ACC112 (cell line): Measurements from ENCODE around the gene RFPL3.

Experiments used
- H2AFZ ChIP-seq: fragments of 200-600 bp; sonication (generic); one replicate; pipeline ENCODE4 v1.6.0; 2017; ENCODE audit warnings: antibody characterized with exemption, low read length; ENCODE audit not compliant: unreplicated experiment
- H3K27ac ChIP-seq: fragments of 200-600 bp; sonication (generic); 2 replicates; pipeline ENCODE4 v1.5.1; 2014; ENCODE audit warnings: low read depth, mild to moderate bottlenecking, antibody characterized with exemption, low read length, moderate library complexity
- H3K27me3 ChIP-seq: fragments of 200-600 bp; sonication (generic); 2 replicates; pipeline ENCODE4 v1.6.1; 2014; ENCODE audit warnings: mild to moderate bottlenecking, antibody characterized with exemption, low read length, moderate library complexity, mixed read lengths; ENCODE audit not compliant: insufficient read depth
- H3K36me3 ChIP-seq: fragments of 200-600 bp; sonication (generic); 2 replicates; pipeline ENCODE4 v1.6.1; 2016; ENCODE audit warnings: mild to moderate bottlenecking, antibody characterized with exemption, low read length, moderate library complexity, mixed read lengths; ENCODE audit not compliant: insufficient read depth
- H3K4me1 ChIP-seq: fragments of 200-600 bp; sonication (generic); one replicate; pipeline ENCODE4 v1.6.1; 2016; ENCODE audit warnings: low read length, mixed read lengths; ENCODE audit not compliant: insufficient read depth, unreplicated experiment, control insufficient read depth
- H3K4me3 ChIP-seq: fragments of 200-600 bp; sonication (generic); 2 replicates; pipeline ENCODE4 v1.5.1; 2014; ENCODE audit warnings: mild to moderate bottlenecking, low read depth, low read length
- H3K79me2 ChIP-seq: fragments of 200-600 bp; sonication (generic); one replicate; pipeline ENCODE4 v1.6.0; 2016; ENCODE audit warnings: low read length; ENCODE audit not compliant: control insufficient read depth, unreplicated experiment, insufficient read depth

RFPL3 gene

GRCh38 chr22:32322986-32323385 lies 34.7 kb upstream of the RFPL3 start:
- Histone ChIP-seq H3K79me2 (no peaks in the 10 kb centered on the region), H3K27ac (no peak overlapping the region), H3K36me3 (no peaks in the 10 kb centered on the region), H3K4me1 (no peaks in the 10 kb centered on the region), H2AFZ (no peak overlapping the region), H3K27me3 (peaks cover 14% of the 10 kb centered on the region; the same call in 1 of the 2 replicates), H3K4me3 (no peak overlapping the region)

GRCh38 chr22:32323513-32324164 lies 34.0 kb upstream of the RFPL3 start:
- no peaks in the 10 kb centered on the region for H3K79me2 ChIP-seq
- no peak overlapping the region for H3K4me3 ChIP-seq
- H3K27ac ChIP-seq = no peak overlapping the region
- no peaks in the 10 kb centered on the region for H3K4me1 ChIP-seq
- no peaks in the 10 kb centered on the region for H3K36me3 ChIP-seq
- H2AFZ ChIP-seq = no peak overlapping the region
- H3K27me3 ChIP-seq = peaks cover 11% of the 10 kb centered on the region; the same call in 1 of the 2 replicates

DNA sequence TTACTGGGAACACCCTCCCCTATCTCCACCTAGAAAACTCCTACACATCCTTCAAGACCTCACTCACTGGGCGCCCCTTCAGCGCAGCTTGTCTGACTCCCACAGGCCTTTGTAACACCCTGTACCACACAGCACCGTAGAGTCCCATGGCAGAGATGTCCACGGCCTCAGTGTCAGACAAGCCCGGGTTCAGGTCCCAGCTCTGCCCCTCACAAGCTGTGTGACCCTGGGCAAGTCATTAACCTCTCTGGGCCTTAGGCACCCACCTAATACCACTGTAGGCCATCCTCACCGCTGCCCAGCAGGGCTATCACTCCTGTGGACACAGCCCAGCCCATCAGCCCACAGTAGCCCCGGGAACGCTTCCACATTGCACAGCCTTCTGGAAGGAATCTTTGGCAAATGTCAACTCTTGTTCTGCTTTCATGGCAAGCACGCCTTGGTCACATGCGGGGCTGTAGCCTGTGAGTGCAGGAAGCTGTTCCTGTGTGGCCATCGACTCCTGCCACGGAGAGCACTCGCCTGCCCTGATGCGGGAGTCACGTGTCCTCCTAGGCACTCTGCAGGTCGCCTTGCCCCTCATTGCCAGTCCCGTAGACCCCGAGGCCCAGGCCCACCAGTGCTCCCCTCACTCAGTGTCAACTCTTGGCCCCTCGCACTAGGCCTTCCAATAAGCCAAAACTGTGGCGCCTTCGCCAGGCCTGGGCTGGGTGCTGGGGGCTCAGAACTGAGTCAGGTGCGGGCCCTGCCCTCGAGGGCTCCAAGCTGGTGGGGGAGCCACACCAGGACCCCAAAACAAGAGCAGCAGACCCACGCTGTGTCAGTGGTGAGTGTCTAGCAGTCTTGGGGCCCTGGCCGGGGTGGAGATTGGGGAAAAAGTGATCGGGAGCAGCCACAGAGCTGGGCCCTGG lies 32.9 kb upstream of the RFPL3 start:
- H3K27me3 ChIP-seq = peaks cover 2% of the 10 kb centered on the region; the same call in 1 of the 2 replicates
- H3K36me3 ChIP-seq = no peaks in the 10 kb centered on the region
- H3K27ac ChIP-seq = no peak overlapping the region
- no peaks in the 10 kb centered on the region for H3K79me2 ChIP-seq
- H3K4me3 ChIP-seq = no peak overlapping the region
- no peaks in the 10 kb centered on the region for H3K4me1 ChIP-seq
- no peak overlapping the region for H2AFZ ChIP-seq

DNA sequence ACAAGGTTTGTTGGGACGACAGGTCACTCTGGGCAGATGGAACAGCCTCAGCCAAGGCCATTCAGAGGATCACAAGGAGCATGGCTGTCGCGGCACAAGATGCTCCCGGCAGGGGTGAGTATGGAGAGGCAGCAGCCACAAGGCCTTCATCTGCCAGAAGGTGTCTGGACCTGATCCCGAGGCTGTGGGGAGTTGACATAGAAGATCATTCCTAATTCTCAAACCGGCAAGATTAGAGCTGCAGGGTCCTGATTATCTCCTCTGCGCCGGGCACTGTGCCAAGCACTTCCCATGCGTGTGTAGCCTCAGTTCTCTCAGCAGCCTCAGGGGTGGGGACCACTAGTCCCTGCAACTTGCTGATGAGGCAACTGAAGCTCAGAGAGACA lies 32.3 kb upstream of the RFPL3 start:
- no peaks in the 10 kb centered on the region for H3K27me3 ChIP-seq
- H3K79me2 ChIP-seq = no peaks in the 10 kb centered on the region
- no peaks in the 10 kb centered on the region for H3K36me3 ChIP-seq
- H3K4me1 ChIP-seq = no peaks in the 10 kb centered on the region
- no peak overlapping the region for H3K4me3 ChIP-seq
- no peak overlapping the region for H2AFZ ChIP-seq
- H3K27ac ChIP-seq = no peak overlapping the region

GRCh38 chr22:32325811-32326237 lies 31.8 kb upstream of the RFPL3 start:
- no peaks in the 10 kb centered on the region for H3K79me2 ChIP-seq
- H3K36me3 ChIP-seq = no peaks in the 10 kb centered on the region
- no peak overlapping the region for H3K4me3 ChIP-seq
- H2AFZ ChIP-seq = no peak overlapping the region
- no peak overlapping the region for H3K27ac ChIP-seq
- H3K27me3 ChIP-seq = no peaks in the 10 kb centered on the region
- H3K4me1 ChIP-seq = no peaks in the 10 kb centered on the region

- Histone ChIP-seq H3K27me3 (no peaks in the 10 kb centered on the region), H3K27ac (no peak overlapping the region), H3K4me3 (no peak overlapping the region), H2AFZ (no peak overlapping the region), H3K4me1 (no peaks in the 10 kb centered on the region), H3K36me3 (no peaks in the 10 kb centered on the region), H3K79me2 (no peaks in the 10 kb centered on the region)
Measured at GRCh38 chr22:32326647-32327046, 31.0 kb upstream of the RFPL3 start.

DNA sequence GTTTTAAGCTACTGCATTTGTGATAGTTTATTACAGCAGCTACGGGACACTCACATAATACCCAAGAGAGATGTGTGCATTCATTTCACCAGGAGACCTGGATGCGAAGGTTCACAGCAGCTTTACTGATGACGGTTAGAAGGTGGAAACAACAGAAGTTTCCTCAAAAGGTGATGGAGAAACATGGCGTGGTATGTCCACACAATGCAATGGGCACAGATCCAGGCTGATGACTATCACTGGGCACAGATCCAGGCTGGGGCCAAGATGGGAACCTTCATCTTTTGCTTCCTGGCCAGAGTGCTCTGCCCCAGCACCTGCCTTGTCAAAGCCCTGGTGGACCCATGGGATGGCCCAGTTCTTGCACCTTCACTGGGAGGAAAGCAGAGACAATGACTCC lies 30.6 kb upstream of the RFPL3 start:
- no peak overlapping the region for H2AFZ ChIP-seq
- no peak overlapping the region for H3K4me3 ChIP-seq
- no peaks in the 10 kb centered on the region for H3K36me3 ChIP-seq
- H3K4me1 ChIP-seq = no peaks in the 10 kb centered on the region
- no peaks in the 10 kb centered on the region for H3K79me2 ChIP-seq
- no peaks in the 10 kb centered on the region for H3K27me3 ChIP-seq
- no peak overlapping the region for H3K27ac ChIP-seq

GRCh38 chr22:32327596-32328171 lies 30.0 kb upstream of the RFPL3 start:
- H2AFZ ChIP-seq = no peak overlapping the region
- no peaks in the 10 kb centered on the region for H3K79me2 ChIP-seq
- no peaks in the 10 kb centered on the region for H3K36me3 ChIP-seq
- H3K27ac ChIP-seq = no peak overlapping the region
- no peaks in the 10 kb centered on the region for H3K4me1 ChIP-seq
- H3K27me3 ChIP-seq = no peaks in the 10 kb centered on the region
- no peak overlapping the region for H3K4me3 ChIP-seq

- H3K27me3 ChIP-seq = no peaks in the 10 kb centered on the region
- H3K36me3 ChIP-seq = no peaks in the 10 kb centered on the region
- H3K79me2 ChIP-seq = no peaks in the 10 kb centered on the region
- no peak overlapping the region for H3K4me3 ChIP-seq
- H3K27ac ChIP-seq = no peak overlapping the region
- no peak overlapping the region for H2AFZ ChIP-seq
- H3K4me1 ChIP-seq = no peaks in the 10 kb centered on the region
Measured at GRCh38 chr22:32328306-32329201, 29.1 kb upstream of the RFPL3 start.

GRCh38 chr22:32329202-32329645 lies 28.4 kb upstream of the RFPL3 start:
- Histone ChIP-seq H2AFZ (no peak overlapping the region), H3K4me1 (no peaks in the 10 kb centered on the region), H3K79me2 (no peaks in the 10 kb centered on the region), H3K36me3 (no peaks in the 10 kb centered on the region), H3K4me3 (no peak overlapping the region), H3K27ac (no peak overlapping the region), H3K27me3 (no peaks in the 10 kb centered on the region)
